Measurements from ENCODE around the gene CTRL.
A peak's percentile ranks its signal among the peaks of the same experiment; 100 is the strongest.
"Not testable (repeated sequence)": the region's sequence is repeated elsewhere in the genome, so short reads cannot be mapped to it uniquely, and the experiment has no call there.

CTRL gene

DNA sequence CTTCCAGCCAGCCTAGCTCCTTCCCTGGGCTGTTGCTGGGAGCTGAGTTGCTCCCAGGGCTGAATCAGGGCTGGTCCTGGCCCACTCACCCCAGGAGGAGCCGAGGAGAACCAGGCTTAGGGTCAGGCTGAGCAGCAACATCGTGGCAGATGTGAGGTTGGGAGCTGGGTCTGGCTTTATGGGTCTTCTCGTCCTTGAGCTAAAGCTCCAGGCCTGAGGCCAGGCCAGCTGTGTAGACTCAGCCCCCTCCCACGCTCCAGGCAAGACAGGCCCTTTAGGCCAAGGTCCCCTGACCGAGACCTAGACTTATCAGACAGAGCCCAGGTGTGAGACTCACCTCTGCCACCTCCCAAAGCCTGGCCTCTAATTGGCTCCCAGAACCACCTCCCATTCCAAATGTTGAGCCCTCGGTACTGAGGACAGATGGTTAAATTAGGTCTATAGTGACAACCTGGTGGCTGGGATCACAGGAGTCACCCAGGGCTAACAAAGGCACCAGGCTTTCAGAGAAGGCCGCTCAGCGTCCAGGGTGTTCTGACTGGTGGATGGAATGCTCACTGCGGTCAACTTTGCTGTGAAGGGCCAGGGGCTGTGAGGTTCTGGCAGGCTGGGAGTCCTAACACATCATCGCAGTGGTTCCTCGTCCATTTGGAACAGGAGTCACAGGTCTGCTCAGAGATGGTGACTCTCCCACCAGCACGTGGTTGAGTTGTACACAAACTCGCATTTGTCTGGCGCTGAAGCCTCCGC, at the start of gene CTRL:
Gene CTRL (minus strand): TSS at position 151 of the 750 bp plus-strand sequence. CDS start 10 bp downstream, at position 141.
- Histone ChIP-seq H3K9me3 (ENCODE audit: control insufficient read depth, insufficient read depth, low read depth, low read length) (no peaks in the 10 kb centered on the region), H3K9ac (ENCODE audit: low read length) (no peak within 1 kb of the TSS), H3K4me1 (ENCODE audit: control insufficient read depth, insufficient read depth, low read length) (peaks cover 14% of the 10 kb centered on the region), H3K27me3 (ENCODE audit: control insufficient read depth, insufficient read depth, low read length) (no peaks in the 10 kb centered on the region), H3K36me3 (ENCODE audit: control insufficient read depth, insufficient read depth, low read length) (peaks cover 29% of the 10 kb centered on the region), H3K4me3 (ENCODE audit: low read depth, low read length) (no peak within 1 kb of the TSS), H3K27ac (ENCODE audit: low read depth, low read length) (no peak within 1 kb of the TSS)

DNA sequence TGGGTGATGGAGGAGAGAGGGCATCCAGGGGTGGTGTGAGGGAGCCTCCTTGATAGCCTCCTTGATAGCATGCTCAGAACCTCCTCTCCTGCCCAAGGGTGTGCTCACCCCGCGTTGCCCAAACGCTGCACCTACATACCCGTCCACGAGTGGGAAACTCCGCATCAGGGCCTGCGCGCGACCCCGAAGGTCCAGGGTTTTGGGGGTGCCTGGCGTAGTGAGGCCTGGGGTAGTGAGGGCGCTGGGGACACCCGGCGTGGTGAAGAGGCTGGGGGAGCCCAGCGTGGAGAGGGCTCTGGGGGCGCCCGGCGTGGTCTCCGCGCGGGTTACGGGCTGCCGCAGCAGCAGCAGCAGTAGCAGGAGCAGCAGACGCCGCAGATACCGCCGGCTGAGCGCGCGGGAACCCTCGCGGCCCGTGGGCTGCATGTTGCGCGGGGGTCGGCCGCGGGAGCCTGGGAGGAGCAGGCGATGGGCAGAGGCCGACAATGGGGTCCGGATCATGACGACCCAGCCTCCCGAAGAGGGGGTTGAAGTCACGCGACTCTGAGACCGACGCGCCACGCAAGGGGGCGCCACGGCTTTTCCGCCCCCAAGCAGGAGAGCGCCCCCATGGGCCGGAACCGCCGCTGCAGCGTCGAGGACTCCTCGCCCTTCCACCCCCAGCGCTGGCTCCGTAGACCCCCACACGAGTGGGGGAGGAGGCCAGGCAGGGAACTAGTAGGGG, 48.5 kb upstream of the CTRL start, which contains the start of gene DPEP3:
Gene DPEP3 (minus strand): TSS at position 545 of the 724 bp plus-strand sequence. CDS start 119 bp downstream, at position 426.
- H3K4me1 ChIP-seq (ENCODE audit: control insufficient read depth, insufficient read depth, low read length) = peaks cover 5% of the 10 kb centered on the region; the same call in 1 of the 2 replicates
- no peaks in the 10 kb centered on the region for H3K9me3 ChIP-seq (ENCODE audit: control insufficient read depth, insufficient read depth, low read depth, low read length)
- no peaks in the 10 kb centered on the region for H3K36me3 ChIP-seq (ENCODE audit: control insufficient read depth, insufficient read depth, low read length)
- H3K9ac ChIP-seq (ENCODE audit: low read length) = no peak within 1 kb of the TSS
- H3K4me3 ChIP-seq (ENCODE audit: low read depth, low read length) = peak within 1 kb of the TSS; percentile 15; the same call in 1 of the 2 replicates
- H3K27me3 ChIP-seq (ENCODE audit: control insufficient read depth, insufficient read depth, low read length) = peaks cover 4% of the 10 kb centered on the region; the same call in 1 of the 2 replicates
- H3K27ac ChIP-seq (ENCODE audit: low read depth, low read length) = no peak within 1 kb of the TSS

DNA sequence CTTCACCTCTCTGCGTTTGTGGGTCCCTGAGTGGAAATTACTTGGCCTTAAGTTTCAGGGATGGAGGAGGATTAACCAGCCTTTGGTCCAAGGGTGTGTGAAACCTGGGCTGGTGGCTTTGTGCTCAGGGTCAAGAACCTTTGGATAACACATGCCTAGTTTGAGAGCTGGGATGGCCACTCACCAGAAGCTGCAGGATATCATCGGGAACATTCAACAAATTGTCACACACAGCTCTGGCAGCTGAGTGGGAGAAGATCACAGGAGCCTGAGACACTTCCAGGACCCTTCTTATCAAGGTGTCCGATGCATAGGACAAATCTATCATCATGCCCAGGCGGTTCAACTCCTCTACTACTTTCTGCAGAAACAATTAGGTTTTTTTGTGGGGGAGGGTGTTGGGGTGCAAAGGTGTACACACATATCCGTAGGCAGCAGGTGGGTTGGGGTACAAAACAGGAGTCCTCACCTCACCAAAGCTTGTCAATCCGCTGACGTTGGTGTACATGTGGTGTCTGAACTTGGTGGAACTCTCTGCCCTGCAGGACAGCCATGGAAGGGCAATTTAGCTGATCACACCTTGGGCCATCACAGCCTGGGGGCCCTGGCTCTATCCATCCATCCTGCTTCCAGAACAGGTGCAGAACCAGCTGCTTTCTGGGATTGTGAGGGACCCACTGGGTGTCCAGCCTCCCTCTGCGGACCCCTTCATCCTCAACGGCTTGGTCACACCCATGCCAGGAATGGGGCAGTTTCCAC, 46.0 kb upstream of the CTRL start:
- Histone ChIP-seq H3K9me3 (ENCODE audit: control insufficient read depth, insufficient read depth, low read depth, low read length) (no peaks in the 10 kb centered on the region), H3K27ac (ENCODE audit: low read depth, low read length) (no peak overlapping the region), H3K9ac (ENCODE audit: low read length) (no peak overlapping the region), H3K36me3 (ENCODE audit: control insufficient read depth, insufficient read depth, low read length) (no peaks in the 10 kb centered on the region), H3K27me3 (ENCODE audit: control insufficient read depth, insufficient read depth, low read length) (peaks cover 4% of the 10 kb centered on the region; the same call in 1 of the 2 replicates), H3K4me3 (ENCODE audit: low read depth, low read length) (no peak overlapping the region), H3K4me1 (ENCODE audit: control insufficient read depth, insufficient read depth, low read length) (no peaks in the 10 kb centered on the region)

DNA sequence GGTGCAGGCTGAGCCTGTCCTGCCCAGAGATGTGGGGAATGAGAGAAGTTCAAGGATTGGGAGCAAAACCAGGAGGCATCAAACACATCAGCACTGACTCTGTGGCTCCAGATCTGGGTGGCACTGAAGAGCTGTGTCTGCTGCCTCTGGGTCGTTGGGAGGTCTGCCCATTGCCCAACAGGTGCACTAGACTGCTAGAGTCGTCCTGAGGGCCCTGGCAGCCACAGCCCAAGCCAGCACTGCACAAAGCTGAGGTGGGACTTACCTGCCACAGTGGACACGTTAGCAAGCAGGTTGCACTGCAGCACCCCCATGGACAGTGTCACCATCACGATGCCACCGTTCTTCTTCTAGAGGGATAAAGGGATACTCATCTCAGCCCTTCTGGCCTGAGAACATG, 45.3 kb upstream of the CTRL start:
- H3K4me3 ChIP-seq (ENCODE audit: low read depth, low read length) = no peak overlapping the region
- no peak overlapping the region for H3K9ac ChIP-seq (ENCODE audit: low read length)
- H3K9me3 ChIP-seq (ENCODE audit: control insufficient read depth, insufficient read depth, low read depth, low read length) = no peaks in the 10 kb centered on the region
- H3K27me3 ChIP-seq (ENCODE audit: control insufficient read depth, insufficient read depth, low read length) = peaks cover 4% of the 10 kb centered on the region; the same call in 1 of the 2 replicates
- no peak overlapping the region for H3K27ac ChIP-seq (ENCODE audit: low read depth, low read length)
- no peaks in the 10 kb centered on the region for H3K36me3 ChIP-seq (ENCODE audit: control insufficient read depth, insufficient read depth, low read length)
- H3K4me1 ChIP-seq (ENCODE audit: control insufficient read depth, insufficient read depth, low read length) = no peaks in the 10 kb centered on the region

DNA sequence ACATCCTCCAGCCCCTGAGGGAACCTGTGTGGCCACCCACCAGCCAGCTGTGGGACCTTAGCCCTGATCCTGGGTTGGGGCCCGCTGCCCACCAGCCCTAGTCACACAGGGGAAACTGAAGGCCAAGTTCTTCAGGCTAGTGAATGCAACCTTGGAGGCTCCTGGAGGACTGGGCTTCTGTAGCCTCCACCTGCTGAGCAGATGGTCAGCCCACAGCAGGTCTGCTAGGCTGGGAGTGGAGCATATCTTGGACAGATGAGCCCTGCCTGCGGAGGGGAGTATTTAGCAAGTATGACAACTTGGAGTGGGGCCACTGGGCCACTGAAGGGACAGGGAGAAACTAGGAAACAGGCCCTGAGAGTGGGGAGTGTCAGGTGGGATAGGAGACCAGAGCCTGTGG, 44.5 kb upstream of the CTRL start:
- Histone ChIP-seq H3K36me3 (ENCODE audit: control insufficient read depth, insufficient read depth, low read length) (no peaks in the 10 kb centered on the region), H3K27ac (ENCODE audit: low read depth, low read length) (no peak overlapping the region), H3K9me3 (ENCODE audit: control insufficient read depth, insufficient read depth, low read depth, low read length) (no peaks in the 10 kb centered on the region), H3K27me3 (ENCODE audit: control insufficient read depth, insufficient read depth, low read length) (peaks cover 4% of the 10 kb centered on the region; the same call in 1 of the 2 replicates), H3K4me1 (ENCODE audit: control insufficient read depth, insufficient read depth, low read length) (no peaks in the 10 kb centered on the region), H3K9ac (ENCODE audit: low read length) (no peak overlapping the region), H3K4me3 (ENCODE audit: low read depth, low read length) (no peak overlapping the region)

DNA sequence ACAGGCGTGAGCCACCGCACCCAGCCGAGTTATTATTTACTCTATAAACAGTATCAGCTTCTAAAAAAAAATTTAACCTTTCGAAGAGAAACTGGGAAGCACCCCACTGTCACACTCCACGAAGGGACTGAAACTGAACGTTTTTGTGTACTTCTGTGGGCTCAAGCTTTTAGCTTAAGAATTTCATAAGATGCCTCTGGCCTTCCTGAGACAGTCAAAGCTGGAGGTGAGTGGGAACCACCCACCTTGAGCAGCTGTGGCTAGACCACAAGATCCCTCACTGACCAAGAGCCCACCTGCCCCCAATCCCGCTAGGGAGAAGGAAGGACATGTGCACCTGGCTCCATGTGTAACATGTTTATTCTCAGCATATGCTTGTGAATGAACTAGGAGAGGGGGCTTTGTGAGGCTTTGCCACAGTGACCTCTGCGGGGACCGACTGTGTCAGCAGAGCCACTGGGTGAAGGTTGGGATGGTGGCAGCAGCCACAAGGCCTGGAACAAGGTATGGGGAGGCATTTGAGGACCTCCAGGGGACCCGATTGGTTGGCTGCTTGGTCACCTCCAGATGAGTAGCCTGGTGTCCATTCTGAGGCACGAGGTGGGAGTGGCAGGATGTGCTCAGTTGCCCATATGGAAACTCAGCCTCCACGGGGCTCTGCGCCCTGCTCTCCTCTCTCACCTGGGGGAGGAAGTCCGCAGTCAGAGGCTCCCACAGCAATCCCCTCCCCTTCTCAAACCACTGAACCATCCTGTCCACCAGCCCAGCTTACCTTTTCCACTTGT, 43.9 kb upstream of the CTRL start:
- H3K27ac ChIP-seq (ENCODE audit: low read depth, low read length) = no peak overlapping the region
- H3K27me3 ChIP-seq (ENCODE audit: control insufficient read depth, insufficient read depth, low read length) = peaks cover 4% of the 10 kb centered on the region; the same call in 1 of the 2 replicates
- H3K36me3 ChIP-seq (ENCODE audit: control insufficient read depth, insufficient read depth, low read length) = no peaks in the 10 kb centered on the region
- H3K9me3 ChIP-seq (ENCODE audit: control insufficient read depth, insufficient read depth, low read depth, low read length) = no peaks in the 10 kb centered on the region
- H3K4me1 ChIP-seq (ENCODE audit: control insufficient read depth, insufficient read depth, low read length) = no peaks in the 10 kb centered on the region
- no peak overlapping the region for H3K9ac ChIP-seq (ENCODE audit: low read length)
- no peak overlapping the region for H3K4me3 ChIP-seq (ENCODE audit: low read depth, low read length)

DNA sequence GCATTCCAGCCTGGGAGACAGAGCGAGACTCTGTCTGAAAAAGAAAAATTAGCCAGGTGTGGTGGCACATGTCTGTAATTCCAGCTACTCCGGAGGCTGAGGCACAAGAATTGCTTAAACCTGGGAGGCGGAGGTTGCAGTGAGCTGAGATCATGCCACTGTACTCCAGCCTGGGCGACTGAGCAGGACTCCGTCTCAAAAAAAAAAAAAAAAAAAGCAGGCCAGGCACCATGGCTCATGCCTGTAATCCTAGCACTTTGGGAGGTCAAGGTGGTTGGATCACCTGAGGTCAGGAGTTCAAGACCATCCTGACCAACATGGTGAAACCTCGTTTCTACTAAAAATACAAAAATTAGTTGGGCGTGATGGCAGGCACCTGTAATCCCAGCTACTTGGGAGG, 40.6 kb upstream of the CTRL start:
- H3K27ac ChIP-seq (ENCODE audit: low read depth, low read length); H3K27me3 ChIP-seq (ENCODE audit: control insufficient read depth, insufficient read depth, low read length); H3K4me3 ChIP-seq (ENCODE audit: low read depth, low read length); H3K9me3 ChIP-seq (ENCODE audit: control insufficient read depth, insufficient read depth, low read depth, low read length); H3K36me3 ChIP-seq (ENCODE audit: control insufficient read depth, insufficient read depth, low read length); H3K9ac ChIP-seq (ENCODE audit: low read length); H3K4me1 ChIP-seq (ENCODE audit: control insufficient read depth, insufficient read depth, low read length): not testable (repeated sequence)

DNA sequence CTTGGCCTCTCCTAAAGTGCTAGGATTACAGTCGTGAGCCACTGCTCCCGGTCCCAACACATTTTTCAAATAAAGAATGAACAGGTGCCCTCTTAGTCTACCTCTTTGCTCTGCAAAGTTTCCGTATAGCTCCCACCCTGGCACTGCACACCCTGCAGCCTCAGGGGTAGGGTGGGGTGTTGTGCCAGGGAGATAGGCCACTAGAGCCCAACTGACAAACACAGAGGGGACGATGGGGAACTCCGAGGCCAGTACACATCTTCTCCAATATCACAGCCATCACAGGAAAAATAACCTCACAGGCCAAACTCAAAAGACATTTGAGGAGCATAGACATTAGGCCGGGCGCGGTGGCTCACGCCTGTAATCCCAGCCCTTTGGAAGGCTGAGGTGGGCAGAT, 39.4 kb upstream of the CTRL start:
- H3K36me3 ChIP-seq (ENCODE audit: control insufficient read depth, insufficient read depth, low read length) = no peaks in the 10 kb centered on the region
- H3K4me1 ChIP-seq (ENCODE audit: control insufficient read depth, insufficient read depth, low read length) = peaks cover 17% of the 10 kb centered on the region
- H3K27me3 ChIP-seq (ENCODE audit: control insufficient read depth, insufficient read depth, low read length) = no peaks in the 10 kb centered on the region
- H3K4me3 ChIP-seq (ENCODE audit: low read depth, low read length) = no peak overlapping the region
- H3K27ac ChIP-seq (ENCODE audit: low read depth, low read length) = no peak overlapping the region
- H3K9me3 ChIP-seq (ENCODE audit: control insufficient read depth, insufficient read depth, low read depth, low read length) = no peaks in the 10 kb centered on the region
- no peak overlapping the region for H3K9ac ChIP-seq (ENCODE audit: low read length)

DNA sequence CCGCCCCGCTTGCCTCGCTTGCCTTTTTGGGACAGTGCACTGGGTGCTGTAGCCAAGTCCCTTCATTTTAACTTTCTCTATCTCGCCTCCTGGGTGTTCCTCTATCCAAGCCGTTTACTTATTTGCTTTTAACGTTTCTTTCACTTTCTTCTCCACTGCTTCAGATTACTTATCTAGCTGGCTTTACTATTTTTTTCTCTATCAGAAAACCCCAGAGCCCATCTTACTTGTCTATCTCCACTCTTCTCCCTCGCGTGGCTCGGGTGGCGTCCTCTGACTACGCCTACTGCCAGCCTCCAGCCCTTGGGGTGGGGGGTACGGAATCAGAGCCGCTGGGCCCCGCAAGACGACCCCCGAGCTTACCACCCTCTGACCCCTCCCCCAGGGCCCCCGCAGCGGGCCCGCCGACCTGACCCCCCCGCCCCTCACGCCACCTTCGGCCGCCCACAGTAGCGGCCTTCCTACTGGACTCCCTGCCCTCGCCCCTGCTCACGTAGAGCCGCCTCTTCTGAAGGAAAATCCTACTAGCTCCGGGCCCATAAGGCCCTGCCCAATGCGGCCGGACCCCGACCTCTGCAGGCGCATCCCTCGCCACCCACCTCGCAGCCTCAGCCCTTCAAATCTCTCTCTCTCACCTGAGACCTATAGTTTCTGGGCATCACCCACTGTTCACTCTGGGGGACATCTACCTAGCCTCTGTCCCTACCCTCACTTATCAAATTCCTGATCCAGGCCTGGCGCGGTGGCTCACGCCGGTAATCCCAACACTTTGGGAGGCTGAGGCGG, 37.8 kb upstream of the CTRL start:
- Histone ChIP-seq H3K9me3 (ENCODE audit: control insufficient read depth, insufficient read depth, low read depth, low read length) (no peaks in the 10 kb centered on the region), H3K4me3 (ENCODE audit: low read depth, low read length) (peak overlapping the region; percentile 76), H3K27ac (ENCODE audit: low read depth, low read length) (no peak overlapping the region), H3K27me3 (ENCODE audit: control insufficient read depth, insufficient read depth, low read length) (no peaks in the 10 kb centered on the region), H3K4me1 (ENCODE audit: control insufficient read depth, insufficient read depth, low read length) (peaks cover 32% of the 10 kb centered on the region), H3K9ac (ENCODE audit: low read length) (peak overlapping the region; percentile 60), H3K36me3 (ENCODE audit: control insufficient read depth, insufficient read depth, low read length) (peaks cover 6% of the 10 kb centered on the region; the same call in 1 of the 2 replicates)
